WERI-Rb-1 (cell line): ENCODE results near the gene RPP30.
"Not testable (repeated sequence)": the region's sequence is repeated elsewhere in the genome, so short reads cannot be mapped to it uniquely, and the experiment has no call there.

Experiments
- DNase-seq: peaks from one replicate; pipeline ENCODE4 v3.0.0-alpha.2; 2020
- H3K27ac ChIP-seq: fragments of 250-450 bp; sonication (Bioruptor Pico); 2 replicates; pipeline ENCODE4 v1.5.1; 2020; ENCODE audit warnings: mild to moderate bottlenecking, moderate library complexity
- H3K27me3 ChIP-seq: fragments of 250-450 bp; sonication (Bioruptor Pico); 2 replicates; pipeline ENCODE4 v1.5.1; 2021; ENCODE audit warnings: mild to moderate bottlenecking, low read depth, moderate library complexity; ENCODE audit not compliant: insufficient read depth, severe bottlenecking
- H3K36me3 ChIP-seq: fragments of 250-450 bp; sonication (Bioruptor Pico); 2 replicates; pipeline ENCODE4 v1.5.1; 2020; ENCODE audit warnings: mild to moderate bottlenecking, moderate library complexity
- H3K4me3 ChIP-seq: 2 replicates; pipeline ENCODE4 v1.5.1; 2011; ENCODE audit warnings: low read depth, mild to moderate bottlenecking, control low read depth, low read length
- H3K9me3 ChIP-seq: fragments of 250-450 bp; sonication (Bioruptor Pico); 2 replicates; pipeline ENCODE4 v1.5.1; 2021; ENCODE audit warnings: mild to moderate bottlenecking, moderate library complexity; ENCODE audit not compliant: severe bottlenecking
- TF ChIP-seq, protein P1 (sequence below): IDR thresholded peaks from 2 replicates; pipeline ENCODE4 v1.5.1; 2011; ENCODE audit warnings: low read depth, mild to moderate bottlenecking, control low read depth, inconsistent platforms, low read length

Gene RPP30

DNA sequence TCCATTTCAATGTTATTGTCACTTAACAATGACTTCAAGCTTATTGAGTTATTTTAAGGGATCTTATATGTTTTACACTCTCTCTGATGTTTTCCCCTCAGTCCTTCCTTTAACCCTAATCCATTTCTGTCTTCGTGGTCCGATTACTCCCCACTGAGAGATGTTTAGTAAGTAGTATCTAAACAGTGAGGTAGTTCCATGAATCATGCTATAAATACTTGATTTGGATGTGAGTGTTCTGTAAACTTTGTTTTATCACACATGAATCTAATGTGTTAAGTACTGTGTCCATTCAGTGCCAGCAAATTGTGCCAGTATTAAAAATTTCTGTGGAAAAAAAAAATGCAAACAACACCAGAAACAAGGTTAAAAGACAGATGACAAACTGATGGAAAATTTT is 18.6 kb downstream of the RPP30 start:
- no peak overlapping the region for H3K27ac ChIP-seq
- no peak overlapping the region for H3K4me3 ChIP-seq
- no peak for DNase-seq
- H3K9me3 ChIP-seq = no peaks in the 10 kb centered on the region
- no peaks in the 10 kb centered on the region for H3K27me3 ChIP-seq
- H3K36me3 ChIP-seq = peaks cover 83% of the 10 kb centered on the region
- TF ChIP-seq, protein P1, sequence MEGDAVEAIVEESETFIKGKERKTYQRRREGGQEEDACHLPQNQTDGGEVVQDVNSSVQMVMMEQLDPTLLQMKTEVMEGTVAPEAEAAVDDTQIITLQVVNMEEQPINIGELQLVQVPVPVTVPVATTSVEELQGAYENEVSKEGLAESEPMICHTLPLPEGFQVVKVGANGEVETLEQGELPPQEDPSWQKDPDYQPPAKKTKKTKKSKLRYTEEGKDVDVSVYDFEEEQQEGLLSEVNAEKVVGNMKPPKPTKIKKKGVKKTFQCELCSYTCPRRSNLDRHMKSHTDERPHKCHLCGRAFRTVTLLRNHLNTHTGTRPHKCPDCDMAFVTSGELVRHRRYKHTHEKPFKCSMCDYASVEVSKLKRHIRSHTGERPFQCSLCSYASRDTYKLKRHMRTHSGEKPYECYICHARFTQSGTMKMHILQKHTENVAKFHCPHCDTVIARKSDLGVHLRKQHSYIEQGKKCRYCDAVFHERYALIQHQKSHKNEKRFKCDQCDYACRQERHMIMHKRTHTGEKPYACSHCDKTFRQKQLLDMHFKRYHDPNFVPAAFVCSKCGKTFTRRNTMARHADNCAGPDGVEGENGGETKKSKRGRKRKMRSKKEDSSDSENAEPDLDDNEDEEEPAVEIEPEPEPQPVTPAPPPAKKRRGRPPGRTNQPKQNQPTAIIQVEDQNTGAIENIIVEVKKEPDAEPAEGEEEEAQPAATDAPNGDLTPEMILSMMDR = no peak

GRCh38 chr10:90893190-90893589 is 21.4 kb downstream of the RPP30 start:
- no peak overlapping the region for H3K27ac ChIP-seq
- H3K4me3 ChIP-seq = no peak overlapping the region
- TF ChIP-seq, protein P1 = no peak
- peaks cover 71% of the 10 kb centered on the region for H3K36me3 ChIP-seq
- H3K27me3 ChIP-seq = no peaks in the 10 kb centered on the region
- DNase-seq = no peak
- no peaks in the 10 kb centered on the region for H3K9me3 ChIP-seq

GRCh38 chr10:90896916-90897315 is 25.1 kb downstream of the RPP30 start:
- H3K27me3 ChIP-seq, H3K27ac ChIP-seq, H3K9me3 ChIP-seq, DNase-seq, H3K4me3 ChIP-seq: not testable (repeated sequence)
- H3K36me3 ChIP-seq = peaks cover 55% of the 10 kb centered on the region

- Histone ChIP-seq H3K4me3 (no peak overlapping the region), H3K9me3 (no peaks in the 10 kb centered on the region), H3K36me3 (peaks cover 13% of the 10 kb centered on the region), H3K27me3 (no peaks in the 10 kb centered on the region), H3K27ac (no peak overlapping the region)
- DNase-seq = no peak
- TF ChIP-seq, protein P1 = no peak
Observed at GRCh38 chr10:90905925-90906324, 34.2 kb downstream of the RPP30 start.

- Histone ChIP-seq H3K27me3 (no peaks in the 10 kb centered on the region), H3K9me3 (no peaks in the 10 kb centered on the region), H3K27ac (no peak overlapping the region), H3K4me3 (no peak overlapping the region), H3K36me3 (peaks cover 13% of the 10 kb centered on the region)
- no peak for DNase-seq
- TF ChIP-seq, protein P1 = no peak
Observed at GRCh38 chr10:90906596-90906995, 34.8 kb downstream of the RPP30 start.

- peak; percentile 61 for DNase-seq
- H3K36me3 ChIP-seq = no peaks in the 10 kb centered on the region; the same call in 1 of the 2 replicates
- H3K27me3 ChIP-seq = no peaks in the 10 kb centered on the region
- no peak overlapping the region for H3K4me3 ChIP-seq
- TF ChIP-seq, protein P1 = peak; percentile 72
- no peaks in the 10 kb centered on the region for H3K9me3 ChIP-seq
- H3K27ac ChIP-seq = no peak overlapping the region
Observed at GRCh38 chr10:90911133-90912051, 39.6 kb downstream of the RPP30 start.
